Endothelial cell (in vitro differentiated cells): Measurements from ENCODE around the gene OR2T3. TPM values are rescaled to one million over a fixed set of nuclear protein-coding genes. Genes with fewer than 3 reads are reported as not detected.
"Not testable (repeated sequence)": the region's sequence is repeated elsewhere in the genome, so short reads cannot be mapped to it uniquely, and the experiment has no call there.

Experiments used
- DNase-seq: peaks from one replicate; pipeline ENCODE4 v3.0.0; 2021; ENCODE audit warnings: low spot score
- H3K27ac Mint-ChIP-seq: one replicate; pipeline ENCODE4 v1.8.0; 2021; ENCODE audit warnings: mixed read lengths, inconsistent platforms; ENCODE audit not compliant: unreplicated experiment
- H3K27me3 Mint-ChIP-seq: one replicate; pipeline ENCODE4 v1.8.0; 2021; ENCODE audit warnings: mild to moderate bottlenecking, moderate library complexity, mixed read lengths, inconsistent platforms; ENCODE audit not compliant: unreplicated experiment
- H3K36me3 Mint-ChIP-seq: one replicate; pipeline ENCODE4 v1.8.0; 2021; ENCODE audit warnings: mild to moderate bottlenecking, low read depth, mixed read lengths, inconsistent platforms; ENCODE audit not compliant: unreplicated experiment
- H3K4me1 Mint-ChIP-seq: one replicate; pipeline ENCODE4 v1.8.0; 2021; ENCODE audit warnings: mild to moderate bottlenecking, mixed read lengths, inconsistent platforms; ENCODE audit not compliant: unreplicated experiment
- H3K4me3 Mint-ChIP-seq: one replicate; pipeline ENCODE4 v1.8.0; 2021; ENCODE audit warnings: mild to moderate bottlenecking, mixed read lengths, inconsistent platforms; ENCODE audit not compliant: unreplicated experiment
- H3K9me3 Mint-ChIP-seq: one replicate; pipeline ENCODE4 v1.8.0; 2021; ENCODE audit warnings: mixed read lengths, inconsistent platforms; ENCODE audit not compliant: unreplicated experiment
- total RNA-seq: library from RNA; stranded (reverse); fragmentation: NEBNext Ultra II Directional; extraction: Animal tissue kit (Norgen Biotek cat#: 25700); gene quantifications from one replicate; pipeline ENCODE4 v1.2.1, GENCODE V29; 2021; ENCODE audit not compliant: unreplicated experiment

The OR2T3 gene
- total RNA-seq, 1 donor from 2014 or later: not detected

- peaks cover 20% of the 10 kb centered on the region for H3K9me3 Mint-ChIP-seq
- H3K4me3 Mint-ChIP-seq, H3K27me3 Mint-ChIP-seq, H3K27ac Mint-ChIP-seq, DNase-seq, H3K4me1 Mint-ChIP-seq, H3K36me3 Mint-ChIP-seq: not testable (repeated sequence)
These were observed 27.8 kb upstream of the OR2T3 start, which contains the start of gene OR2T2 for GRCh38 chr1:248445399-248445798. OR2T2 (plus strand) TSS chr1:248445637; CDS start chr1:248452798, 7,161 bp downstream.

GRCh38 chr1:248448409-248449074 is 24.6 kb upstream of the OR2T3 start:
- peaks cover 17% of the 10 kb centered on the region for H3K9me3 Mint-ChIP-seq
- H3K27ac Mint-ChIP-seq, H3K4me3 Mint-ChIP-seq: not testable (repeated sequence)

GRCh38 chr1:248449821-248450465 is 23.2 kb upstream of the OR2T3 start:
- H3K4me1 Mint-ChIP-seq, H3K9me3 Mint-ChIP-seq, H3K36me3 Mint-ChIP-seq, H3K27ac Mint-ChIP-seq, DNase-seq, H3K4me3 Mint-ChIP-seq, H3K27me3 Mint-ChIP-seq: not testable (repeated sequence)

More at GRCh38 chr1:248448409-248449074, 24.6 kb upstream of the OR2T3 start:
- H3K27me3 Mint-ChIP-seq, H3K4me1 Mint-ChIP-seq, H3K36me3 Mint-ChIP-seq, DNase-seq: not testable (repeated sequence)

- H3K9me3 Mint-ChIP-seq: not testable (repeated sequence)
These were observed 22.5 kb upstream of the OR2T3 start for GRCh38 chr1:248450466-248451145.

GRCh38 chr1:248453619-248454018 is 19.5 kb upstream of the OR2T3 start:
- not testable (repeated sequence) for H3K4me1 Mint-ChIP-seq, H3K27me3 Mint-ChIP-seq, H3K9me3 Mint-ChIP-seq, H3K36me3 Mint-ChIP-seq, H3K4me3 Mint-ChIP-seq, H3K27ac Mint-ChIP-seq, DNase-seq

More at GRCh38 chr1:248450466-248451145, 22.5 kb upstream of the OR2T3 start:
- H3K4me1 Mint-ChIP-seq, H3K36me3 Mint-ChIP-seq, H3K27ac Mint-ChIP-seq, H3K4me3 Mint-ChIP-seq, DNase-seq, H3K27me3 Mint-ChIP-seq: not testable (repeated sequence)

- H3K27ac Mint-ChIP-seq, H3K36me3 Mint-ChIP-seq, H3K4me3 Mint-ChIP-seq, H3K27me3 Mint-ChIP-seq, H3K9me3 Mint-ChIP-seq, H3K4me1 Mint-ChIP-seq, DNase-seq: not testable (repeated sequence)
These were observed 18.1 kb upstream of the OR2T3 start for GRCh38 chr1:248455045-248455444.

GRCh38 chr1:248456635-248457034 is 16.5 kb upstream of the OR2T3 start:
- H3K4me3 Mint-ChIP-seq, H3K27me3 Mint-ChIP-seq, H3K4me1 Mint-ChIP-seq, H3K36me3 Mint-ChIP-seq, DNase-seq, H3K27ac Mint-ChIP-seq, H3K9me3 Mint-ChIP-seq: not testable (repeated sequence)

- H3K27me3 Mint-ChIP-seq, H3K4me1 Mint-ChIP-seq, DNase-seq, H3K27ac Mint-ChIP-seq, H3K9me3 Mint-ChIP-seq, H3K36me3 Mint-ChIP-seq, H3K4me3 Mint-ChIP-seq: not testable (repeated sequence)
These were observed 14.0 kb upstream of the OR2T3 start for GRCh38 chr1:248459117-248459516.
